Activated CD4-positive, alpha-beta T cell treated with anti-CD3 and anti-CD28 coated beads, Interleukin-10, Interleukin-2, amounts not matched to agents 100 ng/mL and 50 ng/mL, durations not matched to agents 16 hours and 8 hours (primary cell): ENCODE results near the gene PRR5L.

Experiments
- DNase-seq: peaks from one replicate; pipeline ENCODE4 v3.0.0-alpha.2; 2020

The PRR5L gene

GRCh38 chr11:36380296-36381014, 84.4 kb downstream of the PRR5L start:
- no peak for DNase-seq

GRCh38 chr11:36381015-36381360, 84.9 kb downstream of the PRR5L start:
- no peak for DNase-seq

- DNase-seq, result no peak
Measured at GRCh38 chr11:36383195-36383594, 87.1 kb downstream of the PRR5L start.

GRCh38 chr11:36385121-36385970, 89.3 kb downstream of the PRR5L start:
- DNase-seq, result peak; percentile 56

- no peak for DNase-seq
Measured at GRCh38 chr11:36386411-36386810, 90.3 kb downstream of the PRR5L start.

- DNase-seq, result no peak
Measured at GRCh38 chr11:36388071-36388470, 92.0 kb downstream of the PRR5L start.

- DNase-seq, result peak; percentile 36
Measured at GRCh38 chr11:36388951-36389350, 92.9 kb downstream of the PRR5L start.

GRCh38 chr11:36389811-36390210, 93.7 kb downstream of the PRR5L start:
- DNase-seq, result peak; percentile 51

GRCh38 chr11:36390963-36391471, 94.9 kb downstream of the PRR5L start:
- DNase-seq, result peak; percentile 54

GRCh38 chr11:36392196-36392595, 96.1 kb downstream of the PRR5L start:
- DNase-seq, result no peak

GRCh38 chr11:36394056-36394455, 98.0 kb downstream of the PRR5L start:
- peak; percentile 58 for DNase-seq

GRCh38 chr11:36394926-36395325, 98.8 kb downstream of the PRR5L start:
- peak; percentile 47 for DNase-seq

- no peak for DNase-seq
Measured at GRCh38 chr11:36395978-36396736, 100.1 kb downstream of the PRR5L start.

- DNase-seq, result no peak
Measured at GRCh38 chr11:36398231-36398953, 102.3 kb downstream of the PRR5L start.

- no peak for DNase-seq
Measured at GRCh38 chr11:36399236-36399635, 103.1 kb downstream of the PRR5L start.

- no peak for DNase-seq
Measured at GRCh38 chr11:36399745-36400144, 103.7 kb downstream of the PRR5L start.

- DNase-seq, result no peak
Measured at GRCh38 chr11:36400766-36401455, 104.8 kb downstream of the PRR5L start.

GRCh38 chr11:36402568-36403170, 106.6 kb downstream of the PRR5L start:
- DNase-seq, result no peak

- DNase-seq, result no peak
Measured at GRCh38 chr11:36403661-36404060, 107.6 kb downstream of the PRR5L start.

GRCh38 chr11:36404831-36405230, 108.7 kb downstream of the PRR5L start:
- no peak for DNase-seq

- DNase-seq, result no peak
Measured at GRCh38 chr11:36405585-36406367, 109.7 kb downstream of the PRR5L start.
